ENCODE measurements around the gene ANKRD29. TPM values are rescaled to one million over a fixed set of nuclear protein-coding genes. Genes with fewer than 3 reads are reported as not detected.

Gene ANKRD29, protein sequence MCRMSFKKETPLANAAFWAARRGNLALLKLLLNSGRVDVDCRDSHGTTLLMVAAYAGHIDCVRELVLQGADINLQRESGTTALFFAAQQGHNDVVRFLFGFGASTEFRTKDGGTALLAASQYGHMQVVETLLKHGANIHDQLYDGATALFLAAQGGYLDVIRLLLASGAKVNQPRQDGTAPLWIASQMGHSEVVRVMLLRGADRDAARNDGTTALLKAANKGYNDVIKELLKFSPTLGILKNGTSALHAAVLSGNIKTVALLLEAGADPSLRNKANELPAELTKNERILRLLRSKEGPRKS
- 13.8 to 18.8 TPM (median 17.3 TPM) in 5 replicates for total RNA-seq (2022; extraction: Qiagen RNA extraction)

GRCh38 chr18:23662309-23663263 lies at the start of gene ANKRD29:
Gene ANKRD29 (minus strand): TSS chr18:23662911. CDS start chr18:23662730, 181 bp downstream.

GRCh38 chr18:23689031-23689615 lies 26.4 kb upstream of the ANKRD29 start, which contains the start of gene LAMA3:
Gene LAMA3 (plus strand): TSS chr18:23689453. CDS start chr18:23689684, 231 bp downstream.

GRCh38 chr18:23586249-23587196 lies 76.2 kb downstream of the ANKRD29 start, which contains the start of gene NPC1:
Gene NPC1 (minus strand): TSS chr18:23586506. CDS start chr18:23586343, 163 bp downstream.

Other genes with a start within 250 kb of the ANKRD29 start
- gene RIOK3, start 209.6 kb downstream of the ANKRD29 start, total RNA-seq (2022; extraction: Qiagen RNA extraction): 29.5 to 45.9 TPM (median 30.2 TPM) in 5 replicates
- 14.1 to 18.0 TPM (median 17.0 TPM) in 5 replicates for gene RMC1, start 159.4 kb downstream of the ANKRD29 start, total RNA-seq (2022; extraction: Qiagen RNA extraction)
- 99.6 to 122 TPM (median 115 TPM) in 5 replicates for gene NPC1, start 76.4 kb downstream of the ANKRD29 start, total RNA-seq (2022; extraction: Qiagen RNA extraction)
- 47.1 to 67.6 TPM (median 63.5 TPM) in 5 replicates for gene LAMA3, start 26.5 kb upstream of the ANKRD29 start, total RNA-seq (2022; extraction: Qiagen RNA extraction)